GM12865 (cell line): ENCODE measurements around the gene BLID.
A peak's percentile ranks its signal among the peaks of the same experiment; 100 is the strongest.

Experiments
- DNase-seq: peaks from one replicate; pipeline ENCODE4 v3.0.0; 2010; ENCODE audit warnings: low read depth
- H3K4me3 ChIP-seq: 2 replicates; pipeline ENCODE4 v1.5.1; 2011; ENCODE audit warnings: mild to moderate bottlenecking, low read depth, low read length, control low read depth
- CTCF ChIP-seq: IDR thresholded peaks from 2 replicates; pipeline ENCODE4 v1.5.1; 2011; ENCODE audit warnings: low read length, control low read depth, low read depth, inconsistent platforms; ENCODE audit not compliant: insufficient read depth; ENCODE audit errors: missing control alignments

Gene BLID

GRCh38 chr11:122158171-122158570, 42.2 kb upstream of the BLID start:
- no peak overlapping the region for H3K4me3 ChIP-seq
- DNase-seq, result no peak
- no peak for TF ChIP-seq CTCF

GRCh38 chr11:122157653-122158161, 41.7 kb upstream of the BLID start:
- TF ChIP-seq CTCF, result no peak
- DNase-seq, result no peak
- peak overlapping the region; percentile 50 for H3K4me3 ChIP-seq

GRCh38 chr11:122156940-122157382, 40.9 kb upstream of the BLID start:
- no peak for TF ChIP-seq CTCF
- DNase-seq, result no peak
- H3K4me3 ChIP-seq, result peak overlapping the region; percentile 50

GRCh38 chr11:122155765-122156527, 39.9 kb upstream of the BLID start:
- no peak overlapping the region for H3K4me3 ChIP-seq
- DNase-seq, result no peak
- TF ChIP-seq CTCF, result no peak

- TF ChIP-seq CTCF, result no peak
- no peak overlapping the region for H3K4me3 ChIP-seq
- no peak for DNase-seq
Observed at GRCh38 chr11:122154994-122155393, 39.0 kb upstream of the BLID start.

GRCh38 chr11:122154227-122154626, 38.2 kb upstream of the BLID start:
- TF ChIP-seq CTCF, result no peak
- DNase-seq, result no peak
- no peak overlapping the region for H3K4me3 ChIP-seq

GRCh38 chr11:122153746-122154145, 37.7 kb upstream of the BLID start:
- peak; percentile 35 for DNase-seq
- H3K4me3 ChIP-seq, result no peak overlapping the region
- TF ChIP-seq CTCF, result no peak
